Fibroblast of skin of left quadriceps (primary cell): ENCODE results near the gene EIF4E2.
"Not testable (repeated sequence)": the region's sequence is repeated elsewhere in the genome, so short reads cannot be mapped to it uniquely, and the experiment has no call there.

Source experiments
- DNase-seq, 2 experiments: peaks; one replicate each; pipeline ENCODE4 v3.0.0-alpha.2; 2013; ENCODE audit warnings: low read depth in 2 of 2

Gene EIF4E2

GRCh38 chr2:232522623-232523401 lies 27.7 kb upstream of the EIF4E2 start:
- DNase-seq = no peak

- no peak for DNase-seq
Observed at GRCh38 chr2:232523402-232523681, 27.1 kb upstream of the EIF4E2 start.

GRCh38 chr2:232523682-232524597 lies 26.5 kb upstream of the EIF4E2 start:
- no peak for DNase-seq

- DNase-seq = no peak
Observed at GRCh38 chr2:232524771-232525170, 25.7 kb upstream of the EIF4E2 start.

GRCh38 chr2:232525199-232525598 lies 25.3 kb upstream of the EIF4E2 start:
- no peak for DNase-seq

- DNase-seq = no peak
Observed at GRCh38 chr2:232525791-232526371, 24.6 kb upstream of the EIF4E2 start, which contains the start of gene CHRND. Gene CHRND (plus strand): TSS chr2:232526160. CDS start chr2:232526216, 56 bp downstream.

GRCh38 chr2:232526372-232526941 lies 24.0 kb upstream of the EIF4E2 start:
- no peak for DNase-seq

GRCh38 chr2:232527905-232528470 lies 22.5 kb upstream of the EIF4E2 start:
- no peak for DNase-seq

- DNase-seq = no peak
Observed at GRCh38 chr2:232528746-232529460, 21.6 kb upstream of the EIF4E2 start.

GRCh38 chr2:232529806-232530547 lies 20.5 kb upstream of the EIF4E2 start:
- DNase-seq = no peak

- no peak for DNase-seq
Observed at GRCh38 chr2:232530626-232531260, 19.7 kb upstream of the EIF4E2 start.

- DNase-seq = no peak
Observed at GRCh38 chr2:232532419-232532818, 18.1 kb upstream of the EIF4E2 start.

GRCh38 chr2:232532821-232533220 lies 17.7 kb upstream of the EIF4E2 start:
- DNase-seq = not testable (repeated sequence)

- no peak for DNase-seq
Observed at GRCh38 chr2:232533944-232534710, 16.4 kb upstream of the EIF4E2 start.

- DNase-seq = no peak
Observed at GRCh38 chr2:232534940-232535651, 15.4 kb upstream of the EIF4E2 start.

GRCh38 chr2:232535761-232536530 lies 14.5 kb upstream of the EIF4E2 start:
- no peak for DNase-seq

- DNase-seq = no peak
Observed at GRCh38 chr2:232537079-232537478, 13.4 kb upstream of the EIF4E2 start.

GRCh38 chr2:232537499-232537898 lies 13.0 kb upstream of the EIF4E2 start:
- no peak for DNase-seq
